Urinary bladder (tissue), 4 donors: ENCODE results near the gene PRKD3. TPM values are rescaled to one million over a fixed set of nuclear protein-coding genes. Genes with fewer than 3 reads are reported as not detected.

Experiments
- DNase-seq: peaks from one replicate; pipeline ENCODE4 v3.0.0-alpha.2; 2015; ENCODE audit errors: extremely low spot score
- H3K27ac ChIP-seq: one replicate; pipeline ENCODE4 v1.5.1; 2013; ENCODE audit warnings: low read depth, mild to moderate bottlenecking, moderate library complexity
- H3K36me3 ChIP-seq: one replicate; pipeline ENCODE4 v1.6.1; 2013; ENCODE audit warnings: mild to moderate bottlenecking, moderate library complexity; ENCODE audit not compliant: insufficient read depth
- H3K4me1 ChIP-seq: one replicate; pipeline ENCODE4 v1.6.1; 2013; ENCODE audit warnings: mild to moderate bottlenecking, moderate library complexity; ENCODE audit not compliant: insufficient read depth
- H3K4me3 ChIP-seq: one replicate; pipeline ENCODE4 v1.5.1; 2013; ENCODE audit warnings: low read depth, low read length
- WGBS: extraction: QIAGEN DNeasy Blood & Tissue Kit; methylation state at CpG from one replicate; pipeline ENCODE4 v1.1.7; 2013; 5-methylcytosine and 5-hydroxymethylcytosine counted together
- polyA plus RNA-seq: library from polyadenylated mRNA; stranded (reverse); fragments of 200-250 nt; gene quantifications from one replicate; pipeline ENCODE4 v1.2.3, GENCODE V29; 2013
- total RNA-seq: library from RNA; depleted of rRNA; stranded (reverse); fragments of >200 nt; gene quantifications from one replicate; pipeline ENCODE4 v1.2.3, GENCODE V29; 2014
- donor health status: healthy with polysubstance abuse.
- donor health status: healthy.

PRKD3 gene
- total and polyA plus RNA-seq, 2 donors: 15.5 to 99.9 TPM

GRCh38 chr2:37332560-37332959, 7.9 kb upstream of the PRKD3 start:
- no peak overlapping the region for H3K4me3 ChIP-seq
- no peak overlapping the region for H3K27ac ChIP-seq
- no peaks in the 10 kb centered on the region for H3K36me3 ChIP-seq
- H3K4me1 ChIP-seq: no peaks in the 10 kb centered on the region
- DNase-seq: no peak
- WGBS: 83% methylated on average over 3 of the region's 3 CpGs

GRCh38 chr2:37330681-37331080, 6.0 kb upstream of the PRKD3 start:
- no peak overlapping the region for H3K27ac ChIP-seq
- H3K36me3 ChIP-seq: no peaks in the 10 kb centered on the region
- no peak overlapping the region for H3K4me3 ChIP-seq
- no peak for DNase-seq
- no peaks in the 10 kb centered on the region for H3K4me1 ChIP-seq

- H3K36me3 ChIP-seq: no peaks in the 10 kb centered on the region
- DNase-seq: no peak
- WGBS: 69% methylated on average over 8 of the region's 8 CpGs
- H3K4me1 ChIP-seq: no peaks in the 10 kb centered on the region
- H3K27ac ChIP-seq: no peak overlapping the region
- no peak overlapping the region for H3K4me3 ChIP-seq
These were observed 2.4 kb upstream of the PRKD3 start for GRCh38 chr2:37326866-37327634.

GRCh38 chr2:37326285-37326684, 1.7 kb upstream of the PRKD3 start:
- no peak overlapping the region for H3K4me3 ChIP-seq
- H3K4me1 ChIP-seq: no peaks in the 10 kb centered on the region
- H3K27ac ChIP-seq: no peak overlapping the region
- DNase-seq: no peak
- WGBS: 2% methylated on average over 2 of the region's 2 CpGs
- H3K36me3 ChIP-seq: no peaks in the 10 kb centered on the region

- Histone ChIP-seq H3K4me1 (no peaks in the 10 kb centered on the region), H3K36me3 (no peaks in the 10 kb centered on the region), H3K4me3 (peak overlapping the region; percentile 96), H3K27ac (peak overlapping the region; percentile 41)
- DNase-seq: no peak
- WGBS: 93% methylated on average over 12 of the region's 12 CpGs
These were observed 1.0 kb upstream of the PRKD3 start for GRCh38 chr2:37325625-37326071.

GRCh38 chr2:37324536-37324785, 172 bp downstream of the PRKD3 start:
- H3K36me3 ChIP-seq: no peaks in the 10 kb centered on the region
- no peak for DNase-seq
- peak overlapping the region; percentile 89 for H3K27ac ChIP-seq
- peak overlapping the region; percentile 96 for H3K4me3 ChIP-seq
- WGBS: under 1% methylated on average over 33 of the region's 33 CpGs
- no peaks in the 10 kb centered on the region for H3K4me1 ChIP-seq

GRCh38 chr2:37323781-37324535, 675 bp downstream of the PRKD3 start:
- WGBS: under 1% methylated on average over 61 of the region's 61 CpGs
- H3K4me3 ChIP-seq: peak overlapping the region; percentile 96
- no peaks in the 10 kb centered on the region for H3K36me3 ChIP-seq
- peak; percentile 36 for DNase-seq
- H3K4me1 ChIP-seq: no peaks in the 10 kb centered on the region
- H3K27ac ChIP-seq: peak overlapping the region; percentile 89

GRCh38 chr2:37323176-37323780, 1.4 kb downstream of the PRKD3 start:
- no peak for DNase-seq
- Histone ChIP-seq H3K4me3 (peak overlapping the region; percentile 96), H3K36me3 (no peaks in the 10 kb centered on the region), H3K4me1 (no peaks in the 10 kb centered on the region), H3K27ac (no peak overlapping the region)
- 21% methylated on average over 13 of the region's 13 CpGs for WGBS

- H3K4me1 ChIP-seq: no peaks in the 10 kb centered on the region
- DNase-seq: no peak
- H3K27ac ChIP-seq: no peak overlapping the region
These were observed 2.3 kb downstream of the PRKD3 start for GRCh38 chr2:37322368-37322767.

GRCh38 chr2:37321029-37321682, 3.5 kb downstream of the PRKD3 start:
- H3K36me3 ChIP-seq: no peaks in the 10 kb centered on the region
- no peaks in the 10 kb centered on the region for H3K4me1 ChIP-seq
- no peak overlapping the region for H3K27ac ChIP-seq
- no peak overlapping the region for H3K4me3 ChIP-seq
- no peak for DNase-seq
- 84% methylated on average over 4 of the region's 4 CpGs for WGBS

More at GRCh38 chr2:37322368-37322767, 2.3 kb downstream of the PRKD3 start:
- H3K36me3 ChIP-seq: no peaks in the 10 kb centered on the region
- no peak overlapping the region for H3K4me3 ChIP-seq

GRCh38 chr2:37319754-37320609, 4.7 kb downstream of the PRKD3 start:
- Histone ChIP-seq H3K36me3 (no peaks in the 10 kb centered on the region), H3K27ac (no peak overlapping the region), H3K4me1 (no peaks in the 10 kb centered on the region), H3K4me3 (no peak overlapping the region)
- 95% methylated on average over 12 of the region's 12 CpGs for WGBS
- no peak for DNase-seq

GRCh38 chr2:37318401-37318800, 6.2 kb downstream of the PRKD3 start:
- WGBS: 71% methylated on average over 5 of the region's 5 CpGs
- Histone ChIP-seq H3K27ac (peak overlapping the region; percentile 38), H3K4me3 (no peak overlapping the region), H3K4me1 (no peaks in the 10 kb centered on the region), H3K36me3 (no peaks in the 10 kb centered on the region)
- DNase-seq: no peak

GRCh38 chr2:37317746-37318145, 6.9 kb downstream of the PRKD3 start:
- no peaks in the 10 kb centered on the region for H3K36me3 ChIP-seq
- WGBS: 95% methylated on average over 1 of the region's 1 CpG
- no peak for DNase-seq
- no peaks in the 10 kb centered on the region for H3K4me1 ChIP-seq
- H3K4me3 ChIP-seq: no peak overlapping the region
- H3K27ac ChIP-seq: no peak overlapping the region
